22Rv1 (cell line): Measurements from ENCODE around the gene CDKAL1.
"Not testable (repeated sequence)": the region's sequence is repeated elsewhere in the genome, so short reads cannot be mapped to it uniquely, and the experiment has no call there.

ENCODE experiments used
- H3K27ac ChIP-seq: fragments of 450-650 bp; 2 replicates; pipeline ENCODE4 v1.5.1; 2017
- CTCF ChIP-seq: fragments of 450-650 bp; IDR thresholded peaks from 2 replicates; pipeline ENCODE4 v1.5.1; 2017; ENCODE audit warnings: mild to moderate bottlenecking
- ZFX ChIP-seq: fragments of 450-650 bp; IDR thresholded peaks from 2 replicates; pipeline ENCODE4 v1.6.1; 2017; ENCODE audit warnings: antibody characterized with exemption, borderline replicate concordance

Gene CDKAL1

DNA sequence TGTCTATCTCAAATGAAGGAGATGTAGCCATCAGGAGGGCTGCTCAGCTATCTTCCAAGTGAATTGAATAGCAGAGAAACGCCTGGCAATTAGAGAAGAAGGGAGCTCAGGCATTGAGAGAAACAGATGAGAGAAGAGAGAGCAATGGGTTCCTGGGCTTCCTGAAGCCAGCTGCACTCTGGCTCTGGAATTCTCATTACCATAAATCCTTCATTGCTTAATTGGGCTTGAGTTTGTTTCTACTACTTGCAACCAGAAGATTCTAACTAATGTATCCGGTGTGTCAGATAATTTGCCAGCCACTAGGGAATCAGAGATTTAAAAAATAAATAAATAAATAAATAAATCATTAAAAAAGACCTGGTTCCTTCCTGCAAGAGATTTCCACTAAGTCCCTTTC, 25.0 kb upstream of the CDKAL1 start:
- H3K27ac ChIP-seq = no peak overlapping the region
- no peak for TF ChIP-seq ZFX
- no peak for TF ChIP-seq CTCF

GRCh38 chr6:20511852-20512251, 22.4 kb upstream of the CDKAL1 start:
- TF ChIP-seq ZFX (no peak), CTCF (no peak)

GRCh38 chr6:20525208-20525607, 9.0 kb upstream of the CDKAL1 start:
- not testable (repeated sequence) for H3K27ac ChIP-seq

More at GRCh38 chr6:20511852-20512251, 22.4 kb upstream of the CDKAL1 start:
- no peak overlapping the region for H3K27ac ChIP-seq

GRCh38 chr6:20529086-20529448, 5.2 kb upstream of the CDKAL1 start:
- H3K27ac ChIP-seq = peak overlapping the region; percentile 66
- TF ChIP-seq CTCF = peak; percentile 66

DNA sequence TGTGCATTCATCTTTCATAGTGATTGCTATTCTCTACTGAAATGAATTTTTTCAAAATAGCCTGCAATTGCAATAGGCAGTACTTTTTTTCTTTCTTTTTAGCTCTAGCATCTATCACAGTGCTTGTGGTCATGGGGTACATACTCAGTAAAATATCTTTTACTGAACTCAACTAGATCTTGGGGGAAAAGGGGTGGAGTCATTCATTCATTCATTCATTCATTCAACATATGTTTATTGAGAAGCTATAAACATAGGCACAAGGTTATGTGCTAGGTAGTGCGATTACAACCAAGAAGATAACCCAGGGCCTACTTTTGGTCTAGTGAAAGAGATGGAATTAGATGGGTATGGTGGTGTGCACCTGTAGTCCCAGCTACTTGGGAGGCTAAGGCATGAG, 1.4 kb upstream of the CDKAL1 start:
- H3K27ac ChIP-seq = no peak overlapping the region
- TF ChIP-seq CTCF (no peak), ZFX (no peak)

- no peak for TF ChIP-seq CTCF
- TF ChIP-seq ZFX = no peak
- peak overlapping the region; percentile 69 for H3K27ac ChIP-seq
Measured at GRCh38 chr6:20533746-20534294, 437 bp upstream of the CDKAL1 start.

- no peak overlapping the region for H3K27ac ChIP-seq
- TF ChIP-seq ZFX = no peak
Measured at GRCh38 chr6:20538131-20538662, 3.9 kb downstream of the CDKAL1 start.

DNA sequence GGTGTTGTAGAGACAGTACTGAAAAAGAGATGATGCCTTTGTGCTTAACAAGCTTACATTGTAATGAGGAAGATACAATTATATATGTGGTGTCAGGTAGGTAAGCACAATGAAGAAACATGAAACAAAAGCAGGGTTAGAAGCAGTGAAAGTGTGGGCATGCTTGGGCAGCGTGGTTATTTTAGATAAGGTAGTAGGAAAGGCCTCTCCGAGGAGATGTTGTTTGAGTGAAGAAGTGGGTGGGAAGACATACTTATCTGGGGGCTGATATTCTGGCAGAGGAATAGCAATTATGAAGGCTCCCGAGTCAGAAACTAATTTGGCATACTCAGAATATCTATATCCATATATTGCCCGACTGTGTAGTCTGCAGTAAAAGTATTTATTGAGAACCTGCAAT, 4.7 kb downstream of the CDKAL1 start:
- H3K27ac ChIP-seq = no peak overlapping the region
- TF ChIP-seq CTCF (no peak), ZFX (no peak)
